ENCODE measurements around the gene RTF1. TPM values are rescaled to one million over a fixed set of nuclear protein-coding genes. Genes with fewer than 3 reads are reported as not detected.

RTF1 gene
- polyA plus RNA-seq, 3 donors: 11.2 to 19.1 (median 15.0) TPM

DNA sequence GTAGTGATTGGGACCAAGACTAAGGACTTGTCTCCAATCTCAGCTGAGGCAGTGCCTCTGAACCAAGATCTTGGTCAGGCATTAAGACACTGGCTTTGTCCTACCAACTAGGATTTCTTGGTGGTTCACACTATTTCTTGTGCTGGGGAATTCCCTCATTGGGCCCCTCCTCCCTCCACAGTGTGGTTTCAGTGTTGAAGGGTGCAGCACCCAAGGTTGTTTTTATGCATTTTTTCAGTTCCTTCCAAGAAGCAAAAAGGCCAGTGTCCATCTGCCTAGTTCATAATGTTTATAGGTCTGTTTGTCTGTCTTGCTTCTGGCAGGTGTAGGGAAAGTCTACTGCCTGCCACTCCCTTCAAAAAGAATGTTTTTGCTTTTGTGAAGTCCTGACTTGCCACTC is 66.2 kb downstream of the RTF1 start:
- Histone ChIP-seq H3K36me3 (replicated peaks in 1 of 2; ENCODE audit: control insufficient read depth in 1 of 2, insufficient read depth in 2 of 2, low read length in 2 of 2) (peaks cover 43 to 55% of the 10 kb centered on the region in 2 donors), H3K4me2 (replicated peaks; ENCODE audit: extremely low read depth, low read length, poor library complexity, severe bottlenecking) (no peak overlapping the region)

GRCh38 chr15:41483519-41483918 is 66.6 kb downstream of the RTF1 start:
- intact Hi-C loops (cut with micrococcal nuclease): no loop called here
- Histone ChIP-seq H3K4me3 (replicated peaks in 1 of 3; ENCODE audit: low read depth in 2 of 3, low read length in 3 of 3) (no peak overlapping the region), H3K36me3 (replicated peaks in 1 of 2; ENCODE audit: control insufficient read depth in 1 of 2, insufficient read depth in 2 of 2, low read length in 2 of 2) (peaks cover 40 to 51% of the 10 kb centered on the region in 2 donors), H3K4me2 (replicated peaks; ENCODE audit: extremely low read depth, low read length, poor library complexity, severe bottlenecking) (no peak overlapping the region), H2AFZ (ENCODE audit: insufficient read depth, low read depth, low read length, poor library complexity, severe bottlenecking) (no peak overlapping the region), H3K27me3 (ENCODE audit: control insufficient read depth in 2 of 2, insufficient read depth in 2 of 2, low read length in 2 of 2) (no peaks in the 10 kb centered on the region), H3K9ac (ENCODE audit: insufficient read depth, low read length, poor library complexity, severe bottlenecking) (no peak overlapping the region), H3K4me1 (ENCODE audit: control insufficient read depth in 1 of 2, insufficient read depth in 2 of 2, low read length in 2 of 2) (no peaks in the 10 kb centered on the region), H4K20me1 (ENCODE audit: insufficient read depth, low read length) (no peaks in the 10 kb centered on the region), H3K27ac (ENCODE audit: low read depth in 1 of 2, low read length in 2 of 2) (no peak overlapping the region), H3K79me2 (ENCODE audit: insufficient read depth, low read length) (no peaks in the 10 kb centered on the region), H3K9me3 (replicated peaks in 1 of 2; ENCODE audit: control insufficient read depth in 1 of 2, insufficient read depth in 1 of 2, low read length in 2 of 2) (no peaks in the 10 kb centered on the region)
- Mint-ChIP-seq H3K9me3 (peaks cover 0 to 3% (median 1%) of the 10 kb centered on the region in 7 donors), H3K27ac (no peak overlapping the region), H3K36me3 (peaks cover 46 to 52% of the 10 kb centered on the region in 2 donors), H3K27me3 (ENCODE audit: low read depth in 3 of 3) (peaks cover 3 to 5% (median 4%) of the 10 kb centered on the region in 3 donors), H3K4me3 (no peak overlapping the region), H3K4me1 (no peaks in the 10 kb centered on the region)
- WGBS (ENCODE audit: insufficient coverage): no CpG with 5 or more reads among the region's 2 CpGs
- no peak for DNase-seq
- no peak for TF ChIP-seq CTCF (IDR thresholded peaks at IDR 0.05)

More for the DNA sequence above, 66.2 kb downstream of the RTF1 start:
- H3K27me3 ChIP-seq (ENCODE audit: control insufficient read depth in 2 of 2, insufficient read depth in 2 of 2, low read length in 2 of 2): no peaks in the 10 kb centered on the region
- no peak overlapping the region for H3K9ac ChIP-seq (ENCODE audit: insufficient read depth, low read length, poor library complexity, severe bottlenecking)
- DNase-seq: no peak
- intact Hi-C loops (cut with micrococcal nuclease): no loop called here
- Mint-ChIP-seq H3K27me3 (ENCODE audit: low read depth in 3 of 3) (peaks cover 3 to 5% (median 4%) of the 10 kb centered on the region in 3 donors), H3K9me3 (peaks cover 0 to 3% (median 1%) of the 10 kb centered on the region in 7 donors), H3K36me3 (peaks cover 48 to 56% of the 10 kb centered on the region in 2 donors), H3K27ac (no peak overlapping the region), H3K4me1 (no peaks in the 10 kb centered on the region), H3K4me3 (no peak overlapping the region)
- no peaks in the 10 kb centered on the region for H4K20me1 ChIP-seq (ENCODE audit: insufficient read depth, low read length)
- no peaks in the 10 kb centered on the region for H3K4me1 ChIP-seq (ENCODE audit: control insufficient read depth in 1 of 2, insufficient read depth in 2 of 2, low read length in 2 of 2)
- no peak overlapping the region for H3K4me3 ChIP-seq (replicated peaks in 1 of 3; ENCODE audit: low read depth in 2 of 3, low read length in 3 of 3)
- no peak for TF ChIP-seq CTCF (IDR thresholded peaks at IDR 0.05)
- H3K79me2 ChIP-seq (ENCODE audit: insufficient read depth, low read length): no peaks in the 10 kb centered on the region
- no peak overlapping the region for H2AFZ ChIP-seq (ENCODE audit: insufficient read depth, low read depth, low read length, poor library complexity, severe bottlenecking)
- no peaks in the 10 kb centered on the region for H3K9me3 ChIP-seq (replicated peaks in 1 of 2; ENCODE audit: control insufficient read depth in 1 of 2, insufficient read depth in 1 of 2, low read length in 2 of 2)
- H3K27ac ChIP-seq (ENCODE audit: low read depth in 1 of 2, low read length in 2 of 2): no peak overlapping the region

Measured in CD14-positive monocyte (primary cell).